ENCODE data around the gene ST6GALNAC3.

The ST6GALNAC3 gene

GRCh38 chr1:76190749-76191424 lies 116.3 kb downstream of the ST6GALNAC3 start:
- no peak overlapping the region for H3K4me3 ChIP-seq (ENCODE audit: low read depth, low read length)
- H3K4me1 ChIP-seq (ENCODE audit: control insufficient read depth, insufficient read depth, low read length), result peaks cover 2% of the 10 kb centered on the region; the same call in 1 of the 2 replicates
- ChIA-PET CTCF (interaction anchor here (0.6 kb wide), 1 partner anchor 152 kb away, joined by 5 read pairs; no protein-coding TSS in a partner anchor), POLR2A (no interaction called here)
- H3K9me3 ChIP-seq (ENCODE audit: control insufficient read depth, insufficient read depth, low read depth, low read length), result no peaks in the 10 kb centered on the region
- no peaks in the 10 kb centered on the region for H3K36me3 ChIP-seq (ENCODE audit: control insufficient read depth in 2 of 2, insufficient read depth in 1 of 2, low read length in 2 of 2)
- H3K27ac ChIP-seq (ENCODE audit: extremely low read depth, low read depth, low read length), result no peak overlapping the region
- TF ChIP-seq ZNF623 (tag by site-specific recombination; IDR thresholded peaks at IDR 0.05), result no peak
- TF ChIP-seq PRDM2 (tag by site-specific recombination; IDR thresholded peaks at IDR 0.05; ENCODE audit: borderline replicate concordance), result no peak
- TF ChIP-seq ZNF580 (tag by site-specific recombination; IDR thresholded peaks at IDR 0.05), result no peak
- no peak for TF ChIP-seq INSM2 (tag by site-specific recombination; IDR thresholded peaks at IDR 0.05)
- peak; percentile 74 for TF ChIP-seq ZBTB21 (tag by site-specific recombination; IDR thresholded peaks at IDR 0.05)
- TF ChIP-seq ZNF645 (tag by site-specific recombination; IDR thresholded peaks at IDR 0.05), result no peak
- no peak for TF ChIP-seq ZNF626 (tag by site-specific recombination; IDR thresholded peaks at IDR 0.05)
- TF ChIP-seq ZNF221 (tag by site-specific recombination; IDR thresholded peaks at IDR 0.05; ENCODE audit: borderline replicate concordance), result no peak
- no peak for TF ChIP-seq GLI4 (tag by site-specific recombination; IDR thresholded peaks at IDR 0.05)
- TF ChIP-seq ZSCAN16 (tag by site-specific recombination; IDR thresholded peaks at IDR 0.05), result no peak
- TF ChIP-seq ZBTB11 (tag by site-specific recombination; conservative IDR thresholded peaks at IDR 0.05; ENCODE audit: low read depth), result no peak
- TF ChIP-seq SP3 (tag by site-specific recombination; IDR thresholded peaks at IDR 0.05), result no peak
- no peak for TF ChIP-seq ZNF202 (tag by site-specific recombination; IDR thresholded peaks at IDR 0.05; ENCODE audit: borderline replicate concordance)
- TF ChIP-seq ZNF423 (tag by site-specific recombination; IDR thresholded peaks at IDR 0.05), result no peak
- peak; percentile 92 for TF ChIP-seq ZNF629 (tag by site-specific recombination; IDR thresholded peaks at IDR 0.05)
- TF ChIP-seq ZFP3 (tag by site-specific recombination; IDR thresholded peaks at IDR 0.05; ENCODE audit: low read depth), result no peak
- TF ChIP-seq ZNF768 (tag by site-specific recombination; IDR thresholded peaks at IDR 0.05), result no peak
- TF ChIP-seq ZFP41 (tag by site-specific recombination; IDR thresholded peaks at IDR 0.05; ENCODE audit: borderline replicate concordance), result no peak
- 0 out of 2 replicates have a peak, but pooled peaks have one; percentile 10 for TF ChIP-seq ZNF394 (tag by site-specific recombination; IDR thresholded peaks at IDR 0.05; ENCODE audit: borderline replicate concordance)
- no peak for TF ChIP-seq ZNF837 (tag by site-specific recombination; IDR thresholded peaks at IDR 0.05)
- TF ChIP-seq REST (tag by site-specific recombination; IDR thresholded peaks at IDR 0.05), result no peak

Data from HEK293 (cell line).